Smooth muscle cell (in vitro differentiated cells): ENCODE measurements around the gene LANCL2. TPM values are rescaled to one million over a fixed set of nuclear protein-coding genes. Genes with fewer than 3 reads are reported as not detected.

Experiments used
- DNase-seq: peaks from one replicate; lab custom pipeline; 2025; ENCODE audit not compliant: unreplicated experiment; lab: John Stamatoyannopoulos, UW
- H2AFZ ChIP-seq: fragments of 200-600 bp; sonication (generic); 2 replicates; pipeline ENCODE4 v1.6.0; 2016; ENCODE audit warnings: antibody characterized with exemption, low read depth, mild to moderate bottlenecking
- H3F3A ChIP-seq: fragments of 200-600 bp; sonication (generic); 2 replicates; pipeline ENCODE4 v1.6.0; 2017; ENCODE audit warnings: antibody characterized with exemption, low read depth
- H3K27ac ChIP-seq: fragments of 200-600 bp; sonication (generic); 2 replicates; pipeline ENCODE4 v1.5.1; 2016; ENCODE audit warnings: low read depth, mild to moderate bottlenecking
- H3K27me3 ChIP-seq: fragments of 200-600 bp; sonication (generic); 2 replicates; pipeline ENCODE4 v1.6.1; 2016; ENCODE audit warnings: low read depth, mild to moderate bottlenecking
- H3K36me3 ChIP-seq: fragments of 200-600 bp; sonication (generic); 2 replicates; pipeline ENCODE4 v1.5.1; 2016; ENCODE audit warnings: low read depth
- H3K4me1 ChIP-seq: fragments of 200-600 bp; sonication (generic); 2 replicates; pipeline ENCODE4 v1.5.1; 2016; ENCODE audit warnings: low read depth
- H3K4me2 ChIP-seq: fragments of 200-600 bp; sonication (generic); 2 replicates; pipeline ENCODE4 v1.6.0; 2016; ENCODE audit warnings: mild to moderate bottlenecking
- H3K4me3 ChIP-seq: fragments of 200-600 bp; sonication (generic); 2 replicates; pipeline ENCODE4 v1.5.1; 2016; ENCODE audit warnings: mild to moderate bottlenecking
- H3K79me2 ChIP-seq: fragments of 200-600 bp; sonication (generic); 2 replicates; pipeline ENCODE4 v1.6.0; 2016; ENCODE audit warnings: low read depth, mild to moderate bottlenecking
- H3K9ac ChIP-seq: fragments of 200-600 bp; sonication (generic); 2 replicates; pipeline ENCODE4 v1.6.0; 2016; ENCODE audit warnings: low read depth
- H3K9me3 ChIP-seq: fragments of 200-600 bp; sonication (generic); replicated peaks from 2 replicates; pipeline ENCODE4 v1.5.1; 2016; ENCODE audit warnings: low read depth
- H4K20me1 ChIP-seq: fragments of 200-600 bp; sonication (generic); 2 replicates; pipeline ENCODE4 v1.6.0; 2016; ENCODE audit warnings: low read depth
- CTCF ChIP-seq: fragments of 200-600 bp; sonication (generic); IDR thresholded peaks from 2 replicates; pipeline ENCODE4 v1.5.1; 2017; ENCODE audit warnings: borderline replicate concordance, mild to moderate bottlenecking, antibody characterized with exemption; ENCODE audit not compliant: insufficient read depth, poor library complexity, severe bottlenecking
- WGBS: methylation state at CpG from one replicate; pipeline ENCODE4 v1.1.7; 2016; ENCODE audit warnings: low lambda C conversion rate; 5-methylcytosine and 5-hydroxymethylcytosine counted together
- polyA plus RNA-seq: library from polyadenylated mRNA; unstranded; fragments of >200 nt; fragmentation: Nextera tagmentation; extraction: Ambion mirVana; gene quantifications from 2 replicates; pipeline ENCODE4 v1.2.1, GENCODE V29; 2016
- total RNA-seq: library from RNA; depleted of rRNA; stranded (reverse); fragments of >200 nt; gene quantifications from 2 replicates; pipeline ENCODE4 v1.2.3, GENCODE V29; 2014

LANCL2 gene
- total and polyA plus RNA-seq, 2 experiments from 2014 or later: 9.4 to 15.6 TPM

- Histone ChIP-seq H3K4me2 (no peak overlapping the region), H3K36me3 (no peaks in the 10 kb centered on the region), H2AFZ (no peak overlapping the region), H3F3A (no peaks in the 10 kb centered on the region), H3K9me3 (no peaks in the 10 kb centered on the region), H3K79me2 (no peaks in the 10 kb centered on the region), H3K9ac (no peak overlapping the region), H3K27me3 (no peaks in the 10 kb centered on the region), H4K20me1 (no peaks in the 10 kb centered on the region), H3K4me3 (no peak overlapping the region), H3K27ac (no peak overlapping the region), H3K4me1 (no peaks in the 10 kb centered on the region)
- WGBS: 85% methylated on average over 7 of the region's 7 CpGs
- TF ChIP-seq CTCF: no peak
- no peak for DNase-seq
Observed at GRCh38 chr7:55326945-55327626, 38.1 kb upstream of the LANCL2 start.

DNA sequence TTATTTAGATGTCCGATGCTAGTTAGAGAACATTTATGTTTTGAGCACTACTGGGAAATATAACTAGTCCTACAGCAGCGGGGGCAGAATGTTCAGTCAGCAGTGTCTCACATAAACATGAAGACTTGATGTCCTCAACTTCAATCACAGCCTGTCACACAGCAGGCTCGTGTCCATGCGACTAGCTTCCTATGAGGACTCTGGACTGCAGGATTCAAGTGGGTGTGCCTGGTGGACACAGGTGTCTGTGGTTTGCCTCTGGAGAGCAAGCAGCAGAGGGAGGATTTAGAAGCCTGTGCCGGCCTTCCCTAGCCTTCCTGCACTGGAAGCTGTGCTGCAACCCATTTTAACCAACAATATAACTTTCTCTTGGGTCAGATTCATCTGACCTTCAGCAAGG lies 30.0 kb upstream of the LANCL2 start:
- no peak overlapping the region for H2AFZ ChIP-seq
- no peak overlapping the region for H3K27ac ChIP-seq
- TF ChIP-seq CTCF: no peak
- no peak overlapping the region for H3K4me3 ChIP-seq
- no peaks in the 10 kb centered on the region for H3K79me2 ChIP-seq
- no peak overlapping the region for H3K4me2 ChIP-seq
- no peaks in the 10 kb centered on the region for H3K9me3 ChIP-seq
- H4K20me1 ChIP-seq: no peaks in the 10 kb centered on the region
- no peak overlapping the region for H3K9ac ChIP-seq
- H3K4me1 ChIP-seq: no peaks in the 10 kb centered on the region
- H3K36me3 ChIP-seq: no peaks in the 10 kb centered on the region
- H3K27me3 ChIP-seq: no peaks in the 10 kb centered on the region
- H3F3A ChIP-seq: no peaks in the 10 kb centered on the region
- 91% methylated on average over 5 of the region's 5 CpGs for WGBS
- no peak for DNase-seq

GRCh38 chr7:55335786-55336185 lies 29.4 kb upstream of the LANCL2 start:
- H3K9me3 ChIP-seq: no peaks in the 10 kb centered on the region
- no peak overlapping the region for H3K27ac ChIP-seq
- no peaks in the 10 kb centered on the region for H3K27me3 ChIP-seq
- no peak for DNase-seq
- no peak overlapping the region for H3K4me3 ChIP-seq
- no peak for TF ChIP-seq CTCF
- H3K4me1 ChIP-seq: no peaks in the 10 kb centered on the region
- 86% methylated on average over 5 of the region's 5 CpGs for WGBS
- no peaks in the 10 kb centered on the region for H4K20me1 ChIP-seq
- no peaks in the 10 kb centered on the region for H3F3A ChIP-seq
- H3K9ac ChIP-seq: no peak overlapping the region
- no peaks in the 10 kb centered on the region for H3K79me2 ChIP-seq
- no peaks in the 10 kb centered on the region for H3K36me3 ChIP-seq
- H2AFZ ChIP-seq: no peak overlapping the region
- H3K4me2 ChIP-seq: no peak overlapping the region

DNA sequence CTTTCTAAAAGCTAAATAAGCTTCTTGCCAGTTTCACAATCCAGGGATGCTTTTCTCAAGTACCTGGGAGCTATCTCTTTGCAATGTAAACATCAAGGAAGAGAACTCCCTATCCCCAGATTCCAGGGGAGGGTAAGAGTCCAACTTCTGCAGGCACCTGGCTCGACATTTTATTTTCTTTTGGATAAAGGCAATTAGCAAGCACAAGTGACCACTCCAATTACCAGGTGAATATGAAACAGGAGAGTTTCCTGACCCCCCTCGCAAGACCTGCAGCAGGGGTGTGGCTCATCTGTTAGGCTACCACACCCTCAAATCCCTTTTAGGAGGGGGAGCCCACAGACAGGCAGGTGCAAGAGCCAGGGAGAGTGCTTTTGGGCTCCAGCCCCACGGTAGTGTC lies 28.6 kb upstream of the LANCL2 start:
- Histone ChIP-seq H3K79me2 (no peaks in the 10 kb centered on the region), H3K4me3 (no peak overlapping the region), H4K20me1 (no peaks in the 10 kb centered on the region), H3F3A (no peaks in the 10 kb centered on the region), H3K9ac (no peak overlapping the region), H3K36me3 (no peaks in the 10 kb centered on the region), H3K9me3 (no peaks in the 10 kb centered on the region), H3K4me1 (no peaks in the 10 kb centered on the region), H3K4me2 (no peak overlapping the region), H2AFZ (no peak overlapping the region), H3K27me3 (no peaks in the 10 kb centered on the region), H3K27ac (no peak overlapping the region)
- no peak for TF ChIP-seq CTCF
- DNase-seq: no peak
- 80% methylated on average over 3 of the region's 3 CpGs for WGBS
